ENCODE data around the gene ZNF536.
"Not testable (repeated sequence)": the region's sequence is repeated elsewhere in the genome, so short reads cannot be mapped to it uniquely, and the experiment has no call there.

The ZNF536 gene

DNA sequence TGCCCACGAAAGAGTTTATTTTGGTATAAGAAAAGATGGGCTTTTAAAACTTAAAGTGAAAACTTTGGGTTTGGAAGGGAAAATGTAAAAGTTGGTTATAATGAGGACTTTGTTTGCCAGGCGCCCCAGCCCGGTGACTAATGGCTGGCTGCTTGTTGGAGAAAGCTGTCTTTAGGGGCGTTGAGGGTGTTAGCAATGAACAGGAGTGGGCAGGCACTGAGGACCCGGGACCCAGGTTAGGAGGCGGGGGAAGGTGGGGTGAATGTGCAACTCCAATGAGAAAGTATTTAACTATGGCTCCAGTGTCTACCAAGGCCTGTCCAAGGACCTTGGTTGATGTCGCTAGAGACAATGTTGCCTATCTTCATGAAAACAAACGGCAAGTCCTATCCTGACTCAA lies 118.6 kb downstream of the ZNF536 start:
- DNase-seq: no peak

GRCh38 chr19:30492586-30493270 lies 120.5 kb downstream of the ZNF536 start:
- no peak for DNase-seq

DNA sequence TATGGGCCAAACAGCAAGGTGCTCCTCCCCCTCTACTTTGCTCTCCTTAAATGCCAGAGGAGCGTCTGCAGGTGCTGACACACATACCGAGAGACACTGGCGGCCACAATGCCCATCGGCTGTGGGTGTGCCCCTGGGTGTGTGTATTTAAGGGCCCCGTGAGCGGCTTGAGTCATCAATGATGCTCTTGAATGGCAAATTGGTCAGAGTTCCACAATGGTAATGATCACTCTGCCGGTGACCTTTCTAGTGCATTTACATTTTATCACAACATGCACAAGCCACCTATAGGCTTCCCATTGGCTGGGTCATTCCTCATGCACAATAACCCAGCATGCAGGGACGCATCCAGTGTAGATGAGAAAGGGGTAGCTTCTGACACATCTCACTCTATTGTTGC lies 124.8 kb downstream of the ZNF536 start:
- no peak for DNase-seq

DNA sequence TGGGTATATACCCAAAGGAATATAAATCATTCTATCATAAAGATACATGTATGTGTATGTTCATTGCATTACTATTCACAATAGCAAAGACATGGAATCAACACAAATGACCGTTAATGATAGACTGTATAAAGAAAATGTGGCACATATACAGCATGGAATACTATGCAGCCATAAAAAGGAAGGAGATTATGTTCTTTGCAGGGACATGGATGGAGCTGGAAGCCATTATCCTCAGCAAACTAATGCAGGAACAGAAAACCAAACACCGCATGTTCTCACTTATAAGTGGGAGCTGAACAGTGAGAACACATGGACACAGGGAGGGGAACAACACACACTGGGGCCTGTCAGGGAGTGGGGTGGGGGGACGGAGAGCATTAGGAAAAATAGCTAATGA lies 125.9 kb downstream of the ZNF536 start:
- not testable (repeated sequence) for DNase-seq

DNA sequence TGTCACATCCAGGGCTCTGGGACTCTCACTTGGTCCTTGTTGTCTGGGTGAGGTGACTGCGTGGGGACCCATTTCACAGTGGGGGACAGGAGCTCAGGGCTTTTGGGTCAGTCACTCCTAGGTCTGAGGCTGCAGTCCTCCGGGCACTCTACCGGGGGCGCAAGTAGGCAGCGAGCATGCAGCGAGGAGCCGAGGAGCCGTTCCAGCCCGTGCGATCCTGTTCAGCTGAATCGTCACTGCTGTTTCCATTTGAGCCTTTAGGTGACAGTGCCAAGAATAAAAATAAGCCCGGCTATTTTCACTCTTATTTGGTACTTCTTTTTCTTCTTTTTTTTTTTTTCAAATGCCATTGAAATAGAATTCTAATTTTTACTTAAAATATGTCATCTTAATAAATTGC lies 126.5 kb downstream of the ZNF536 start:
- no peak for DNase-seq

DNA sequence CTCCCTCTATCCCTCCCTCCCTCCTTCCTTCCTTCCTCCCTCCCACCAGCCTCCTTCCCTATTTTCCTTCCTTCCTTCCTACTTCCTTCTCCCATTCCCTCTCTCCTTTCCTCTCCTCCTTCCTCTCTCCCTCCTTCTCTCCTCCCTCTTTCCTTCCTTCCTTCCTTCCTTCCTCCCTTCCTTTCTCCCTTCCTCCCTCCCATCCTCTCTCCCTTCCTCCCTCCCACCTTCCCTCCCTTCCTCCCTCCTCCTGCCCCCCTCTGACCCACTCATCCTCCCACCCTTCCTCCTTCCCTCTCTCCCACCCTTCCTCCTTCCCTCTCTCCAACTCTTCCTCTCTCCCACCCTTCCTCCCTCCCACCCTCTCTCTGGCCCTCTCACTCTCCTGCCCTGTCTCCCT lies 132.1 kb downstream of the ZNF536 start:
- DNase-seq: no peak

DNA sequence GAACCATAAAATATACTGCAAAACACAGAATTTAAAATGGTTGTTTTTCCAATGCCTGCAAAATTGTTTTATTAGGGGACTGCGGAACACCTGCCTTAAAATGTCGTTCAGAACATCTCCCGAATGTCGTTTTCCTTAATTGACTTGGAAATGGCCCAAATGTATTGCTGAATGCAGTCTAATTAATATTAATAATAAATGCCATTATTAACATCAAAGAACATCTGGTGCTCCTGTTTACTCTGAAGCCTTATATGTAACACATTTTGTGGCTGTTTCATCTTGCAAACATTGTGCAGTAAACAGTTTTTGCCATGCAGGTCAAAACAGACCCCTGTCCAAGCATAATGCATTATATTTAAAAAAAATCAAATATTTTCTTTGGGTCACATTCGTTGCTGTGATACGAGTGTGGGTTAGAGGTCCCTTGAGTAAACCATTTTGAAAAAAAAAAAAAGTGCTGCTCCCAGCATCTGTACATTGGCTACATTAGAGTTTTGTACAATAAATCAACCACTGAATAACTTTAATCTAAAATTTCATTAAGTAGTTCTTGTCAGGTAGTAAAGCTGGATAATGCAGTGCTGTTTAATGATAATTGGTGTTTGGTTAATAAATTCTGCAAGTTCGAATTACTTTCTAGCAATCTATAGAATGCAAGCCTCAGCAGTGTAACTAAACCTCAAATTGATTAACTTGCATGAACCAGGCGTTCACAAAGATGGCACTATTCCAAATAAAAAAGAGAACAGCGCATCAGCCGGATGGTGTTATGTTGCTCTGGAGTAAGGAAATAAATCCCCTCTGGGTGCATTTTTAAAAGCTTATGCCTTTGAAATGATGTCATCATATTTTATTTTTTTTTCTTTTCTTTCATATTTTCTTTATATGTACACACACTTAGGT lies 140.2 kb downstream of the ZNF536 start:
- DNase-seq: no peak

DNA sequence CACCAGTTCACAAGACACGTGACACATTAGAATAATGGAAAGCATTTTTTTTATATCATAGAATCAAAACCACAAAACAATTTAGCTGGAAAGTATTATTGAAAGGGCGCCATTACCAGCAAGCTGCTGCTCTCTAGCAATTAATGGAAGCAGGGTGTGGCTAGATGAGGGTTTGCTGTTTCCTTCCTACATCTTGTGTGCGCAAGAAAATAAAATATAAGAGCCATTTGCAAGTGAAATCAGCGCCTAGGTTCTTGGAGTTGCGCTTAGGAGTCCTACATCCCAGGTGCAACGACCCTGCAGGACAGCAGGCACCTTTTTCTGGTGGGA lies 140.9 kb downstream of the ZNF536 start:
- DNase-seq: no peak

DNA sequence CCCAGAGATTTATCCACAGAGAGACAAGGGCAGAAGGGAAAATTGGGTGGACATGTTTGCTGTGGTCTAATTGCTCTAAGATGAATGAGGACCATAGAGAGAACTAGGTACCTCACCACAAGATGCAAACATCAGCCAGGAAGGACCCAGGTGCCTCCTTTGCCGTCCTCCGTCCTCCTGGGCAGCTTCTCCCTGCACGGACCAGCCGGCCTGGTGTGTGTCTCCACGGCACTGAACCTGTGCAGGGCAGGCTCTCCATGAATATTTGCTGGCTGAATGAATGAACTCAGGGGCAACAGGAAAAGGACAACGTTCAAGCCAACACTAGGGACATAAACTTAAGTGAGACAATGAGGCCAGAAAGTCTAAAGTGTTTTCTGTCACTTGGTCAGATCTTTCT lies 143.9 kb downstream of the ZNF536 start:
- DNase-seq: no peak

DNA sequence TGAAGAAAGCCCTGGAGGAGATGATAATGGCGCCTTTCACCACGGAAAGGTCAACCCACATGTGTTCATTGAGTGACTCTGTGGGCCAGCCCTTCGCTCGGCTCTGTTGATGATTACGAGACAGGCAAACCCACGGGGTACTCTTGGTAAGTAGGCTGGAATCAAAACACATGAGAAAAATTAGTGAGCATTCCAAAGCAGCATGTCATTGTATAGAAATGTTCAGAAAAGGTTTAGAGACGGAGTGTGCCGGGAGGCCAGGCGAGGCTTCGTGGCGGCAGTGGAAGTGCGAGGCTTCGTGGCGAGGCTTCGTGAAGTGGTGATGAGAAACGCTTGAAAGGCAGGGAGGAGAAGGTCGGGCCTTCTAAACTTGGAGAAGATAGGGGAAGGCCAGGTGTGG lies 144.3 kb downstream of the ZNF536 start:
- DNase-seq: no peak

GRCh38 chr19:30518965-30519606 lies 146.9 kb downstream of the ZNF536 start:
- no peak for DNase-seq

GRCh38 chr19:30519607-30520205 lies 147.5 kb downstream of the ZNF536 start:
- no peak for DNase-seq

- no peak for DNase-seq
Measured at GRCh38 chr19:30520735-30521479, 148.7 kb downstream of the ZNF536 start.

DNA sequence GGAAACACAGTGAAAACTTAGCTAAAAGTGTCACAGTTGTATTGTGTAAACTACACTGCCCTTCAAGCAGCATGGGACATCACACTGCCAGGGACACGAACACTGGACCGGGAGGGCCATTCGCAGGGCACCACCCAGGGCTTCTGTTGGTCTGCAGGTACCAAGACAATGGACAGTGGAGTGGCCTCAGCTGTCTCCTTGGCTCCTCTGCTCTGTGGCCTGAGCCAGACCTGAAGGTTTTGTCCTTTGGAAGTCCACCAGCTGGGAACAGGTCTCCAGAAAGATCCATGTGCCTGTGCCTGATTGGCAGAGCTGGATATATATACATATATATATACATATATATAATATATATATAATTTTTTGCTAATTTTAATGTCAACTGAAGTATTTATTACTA lies 149.8 kb downstream of the ZNF536 start:
- DNase-seq: no peak

GRCh38 chr19:30522341-30522740 lies 150.2 kb downstream of the ZNF536 start:
- no peak for DNase-seq

- DNase-seq: no peak
Measured at GRCh38 chr19:30523791-30524190, 151.6 kb downstream of the ZNF536 start.

- no peak for DNase-seq
Measured at GRCh38 chr19:30525383-30525782, 153.2 kb downstream of the ZNF536 start.

GRCh38 chr19:30528919-30529318 lies 156.7 kb downstream of the ZNF536 start:
- no peak for DNase-seq

GRCh38 chr19:30529876-30530275 lies 157.7 kb downstream of the ZNF536 start:
- no peak for DNase-seq

- DNase-seq: no peak
Measured at GRCh38 chr19:30530751-30531150, 158.6 kb downstream of the ZNF536 start.

GRCh38 chr19:30535011-30535410 lies 162.8 kb downstream of the ZNF536 start:
- DNase-seq: no peak

- no peak for DNase-seq
Measured at GRCh38 chr19:30536975-30537374, 164.8 kb downstream of the ZNF536 start.

- DNase-seq: no peak
Measured at GRCh38 chr19:30539315-30539714, 167.1 kb downstream of the ZNF536 start.

Measured in CD4-positive, alpha-beta T cell treated with Interleukin-1 beta for 1 hour (primary cell).